ENCODE data around the gene KRTAP4-7.
A peak's percentile ranks its signal among the peaks of the same experiment; 100 is the strongest.
"Not testable (repeated sequence)": the region's sequence is repeated elsewhere in the genome, so short reads cannot be mapped to it uniquely, and the experiment has no call there.

KRTAP4-7 gene

DNA sequence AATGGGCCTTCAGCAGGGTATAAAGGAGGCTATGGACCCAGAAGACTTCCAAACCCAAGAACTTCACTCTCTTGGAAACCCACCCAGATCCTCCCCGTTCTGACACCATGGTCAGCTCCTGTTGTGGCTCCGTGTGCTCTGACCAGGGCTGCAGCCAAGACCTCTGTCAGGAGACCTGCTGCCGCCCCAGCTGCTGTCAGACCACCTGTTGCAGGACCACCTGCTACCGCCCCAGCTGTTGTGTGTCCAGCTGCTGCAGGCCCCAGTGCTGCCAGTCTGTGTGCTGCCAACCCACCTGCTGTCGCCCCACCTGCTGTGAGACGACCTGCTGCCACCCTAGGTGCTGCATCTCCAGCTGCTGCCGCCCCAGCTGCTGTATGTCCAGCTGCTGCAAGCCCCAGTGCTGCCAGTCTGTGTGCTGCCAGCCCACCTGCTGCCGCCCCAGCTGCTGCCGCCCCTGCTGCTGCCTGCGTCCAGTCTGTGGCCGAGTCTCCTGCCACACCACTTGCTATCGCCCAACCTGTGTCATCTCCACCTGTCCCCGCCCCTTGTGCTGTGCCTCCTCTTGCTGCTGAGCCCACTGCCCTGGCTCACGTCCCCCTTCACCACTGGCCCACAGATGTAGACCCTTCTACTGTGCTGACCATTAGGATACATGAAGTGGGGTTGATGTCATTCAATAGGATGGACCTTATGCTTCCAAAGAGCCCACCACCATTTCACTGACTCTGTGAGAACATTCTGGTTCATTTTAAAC is at the start of gene KRTAP4-7:
TSS of gene KRTAP4-7 (plus strand) at position 51 of the 757 bp plus-strand sequence. CDS start at position 108, 57 bp downstream.
- not testable (repeated sequence) for DNase-seq (ENCODE audit: low read depth)

DNA sequence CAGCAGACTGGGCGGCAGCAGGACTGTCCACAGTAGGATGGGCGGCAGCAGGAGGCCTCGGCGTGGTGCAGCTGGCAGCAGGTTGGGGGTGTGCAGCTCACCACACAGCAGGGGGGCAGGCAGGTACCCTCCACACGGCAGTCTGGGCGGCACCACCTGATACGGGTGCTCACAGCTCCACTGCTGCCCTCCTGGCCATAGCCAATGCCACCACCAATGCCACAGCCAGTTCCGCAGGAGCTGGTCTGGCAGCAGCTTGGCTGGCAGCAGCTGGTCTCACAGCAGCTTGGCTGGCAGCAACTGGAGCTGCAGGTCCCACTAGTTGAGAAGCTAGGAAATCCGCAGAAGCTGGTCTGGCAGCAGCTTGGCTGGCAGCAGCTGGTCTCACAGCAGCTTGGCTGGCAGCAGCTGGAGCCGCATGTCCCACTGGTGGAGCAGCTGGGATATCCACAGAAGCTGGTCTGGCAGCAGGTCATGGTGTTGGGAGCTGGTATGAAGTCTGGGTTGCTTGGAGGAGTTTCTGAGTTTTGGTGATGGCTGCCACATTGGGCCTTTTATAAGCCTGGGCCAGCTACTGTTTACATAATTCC is 49.5 kb upstream of the KRTAP4-7 start, which contains the start of gene KRTAP1-3:
TSS of gene KRTAP1-3 (minus strand) at position 529 of the 590 bp plus-strand sequence. CDS start at position 476, 53 bp downstream.
- DNase-seq (ENCODE audit: low read depth), result not testable (repeated sequence)

DNA sequence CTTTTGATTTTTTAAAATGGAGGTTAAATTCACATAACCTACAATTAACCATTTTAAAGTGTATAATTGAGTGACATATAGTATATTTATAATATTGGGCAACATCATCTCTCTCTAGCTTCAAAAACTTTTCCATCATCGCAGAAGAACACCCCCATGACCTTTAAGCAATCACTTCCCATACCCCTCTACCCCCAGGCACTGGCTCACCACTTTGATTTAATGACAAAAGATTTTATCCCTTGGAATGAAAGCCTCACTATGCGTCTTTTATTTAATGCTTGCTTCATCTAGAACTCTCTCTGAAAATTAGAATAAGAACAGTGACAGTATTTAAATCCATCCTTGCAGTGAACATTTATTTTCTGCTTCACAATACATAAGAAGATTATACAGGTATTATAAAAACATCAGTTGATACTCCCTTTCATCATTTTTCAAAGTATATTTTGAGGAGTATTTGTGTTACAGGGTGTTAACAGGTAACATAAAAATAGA is 46.0 kb upstream of the KRTAP4-7 start:
- DNase-seq (ENCODE audit: low read depth), result no peak

DNA sequence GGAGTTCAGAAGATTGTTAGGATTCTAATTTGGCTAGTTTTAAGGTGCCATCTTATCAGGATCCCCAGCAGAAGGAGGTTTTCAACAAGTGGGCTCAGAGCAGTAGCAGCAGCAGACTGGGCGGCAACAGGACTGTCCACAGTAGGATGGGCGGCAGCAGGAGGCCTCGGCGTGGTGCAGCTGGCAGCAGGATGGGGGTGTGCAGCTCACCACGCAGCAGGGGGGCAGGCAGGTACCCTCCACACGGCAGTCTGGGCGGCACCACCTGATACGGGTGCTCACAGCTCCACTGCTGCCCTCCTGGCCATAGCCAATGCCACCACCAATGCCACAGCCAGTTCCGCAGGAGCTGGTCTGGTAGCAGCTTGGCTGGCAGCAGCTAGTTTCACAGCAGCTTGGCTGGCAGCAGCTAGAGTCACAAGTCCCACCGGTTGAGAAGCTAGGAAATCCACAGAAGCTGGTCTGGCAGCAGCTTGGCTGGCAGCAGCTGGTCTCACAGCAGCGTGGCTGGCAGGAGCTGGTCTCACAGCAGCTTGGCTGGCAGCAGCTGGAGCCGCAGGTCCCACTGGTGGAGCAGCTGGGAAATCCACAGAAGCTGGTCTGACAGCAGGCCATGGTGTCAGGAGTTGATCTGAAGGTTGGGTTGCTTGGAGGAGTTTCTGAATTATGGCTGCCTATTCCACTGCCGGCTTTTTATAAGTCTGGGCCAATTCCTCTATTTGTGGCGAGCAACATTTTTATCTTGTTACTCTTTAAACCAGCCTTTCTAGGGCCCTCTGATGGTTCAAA is 43.0 kb upstream of the KRTAP4-7 start, which contains the start of gene KRTAP1-1:
TSS of gene KRTAP1-1 (minus strand) at position 668 of the 789 bp plus-strand sequence. CDS start at position 615, 53 bp downstream.
- not testable (repeated sequence) for DNase-seq (ENCODE audit: low read depth)

DNA sequence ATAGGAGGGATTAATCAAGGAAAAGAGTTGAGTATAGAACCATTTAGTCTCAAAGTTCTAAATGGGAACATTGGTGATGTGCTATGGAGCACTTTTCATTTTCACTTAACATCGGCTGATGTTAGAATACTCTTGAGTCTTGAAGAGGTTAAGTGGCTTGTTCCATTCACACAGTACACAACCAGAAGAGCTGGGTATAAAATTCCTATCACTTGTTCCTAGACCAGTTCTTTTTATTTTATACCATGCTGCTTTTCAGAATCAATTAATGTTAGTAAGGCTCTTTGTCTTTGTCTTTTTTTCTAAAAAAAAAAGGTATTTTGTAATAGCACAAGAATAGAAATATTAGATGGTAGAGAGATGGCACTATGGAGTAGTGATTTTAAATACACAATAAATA is 41.0 kb upstream of the KRTAP4-7 start:
- no peak for DNase-seq (ENCODE audit: low read depth)

DNA sequence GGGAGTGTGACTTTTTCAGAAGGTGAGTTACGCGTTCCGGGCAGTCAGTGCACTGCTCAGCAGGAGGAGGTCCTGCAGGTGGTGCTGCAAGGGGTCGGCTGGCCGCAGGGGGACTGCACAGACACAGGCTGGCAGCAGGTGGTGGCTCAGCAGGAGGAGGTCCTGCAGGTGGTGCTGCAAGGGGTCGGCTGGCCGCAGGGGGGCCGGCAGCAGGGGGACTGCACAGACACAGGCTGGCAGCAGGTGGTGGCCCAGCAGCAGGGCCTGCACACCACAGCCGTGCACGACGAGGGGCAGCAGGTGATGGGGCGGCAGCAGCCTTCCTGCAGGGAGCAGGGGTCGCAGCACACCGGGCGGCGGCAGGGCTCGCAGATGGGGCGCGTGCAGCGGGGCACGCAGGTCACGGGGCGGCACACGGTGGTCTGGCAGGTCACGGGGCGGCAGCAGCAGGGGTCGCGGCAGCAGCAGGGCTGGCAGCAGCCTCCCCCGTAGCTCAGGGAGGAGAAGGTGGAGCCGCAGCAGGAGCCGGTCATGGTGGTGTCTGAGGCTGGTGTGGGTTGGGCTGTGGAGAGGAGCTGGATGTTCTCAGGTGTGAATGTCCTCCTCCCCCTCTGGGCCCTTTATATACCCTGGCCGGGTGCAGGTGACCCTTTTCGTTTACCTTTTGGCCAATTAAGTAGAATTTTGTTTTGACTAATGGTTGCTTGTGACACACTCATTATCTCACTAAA is 37.0 kb upstream of the KRTAP4-7 start, which contains the start of gene KRTAP2-1:
TSS of gene KRTAP2-1 (minus strand) at position 582 of the 731 bp plus-strand sequence. CDS start at position 533, 49 bp downstream.
- DNase-seq (ENCODE audit: low read depth), result not testable (repeated sequence)

DNA sequence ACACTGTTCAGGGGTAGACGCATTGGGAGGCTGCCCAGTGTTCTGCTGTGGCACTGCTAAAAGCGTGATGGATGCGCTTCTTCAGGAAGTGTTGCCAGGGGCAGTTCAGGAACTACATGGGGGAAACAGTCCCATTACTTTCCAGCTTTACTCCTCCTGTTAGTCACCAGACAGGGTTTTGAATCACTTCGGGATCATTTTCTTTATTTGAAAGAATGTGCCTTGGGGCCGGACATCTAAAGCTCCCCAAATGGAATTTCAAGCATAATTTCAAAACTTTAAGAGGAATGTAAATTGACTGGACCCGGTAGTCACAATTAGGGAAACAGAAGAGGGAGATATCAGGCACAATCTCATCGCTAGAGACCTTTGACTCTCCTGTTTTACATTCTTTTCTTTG is 35.5 kb upstream of the KRTAP4-7 start:
- DNase-seq (ENCODE audit: low read depth), result peak; percentile 61

DNA sequence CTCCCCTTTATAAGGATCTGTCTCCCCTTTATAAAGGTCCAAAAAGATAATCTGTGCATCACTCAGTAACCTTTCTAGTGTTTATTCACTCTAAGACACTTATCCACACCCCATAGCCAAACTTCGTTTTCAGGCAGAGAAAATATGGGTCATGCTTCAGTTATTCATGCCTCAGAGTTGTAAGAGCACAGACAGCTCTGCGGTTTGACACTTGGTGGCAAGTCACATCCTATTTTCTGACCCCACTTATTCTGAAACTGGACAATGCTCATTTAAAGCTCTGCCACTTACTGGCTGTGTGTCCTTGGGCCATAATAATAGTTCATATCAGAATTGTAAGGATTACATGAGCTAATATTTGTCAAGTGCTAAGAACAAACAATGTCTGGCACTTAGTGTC is 34.8 kb upstream of the KRTAP4-7 start:
- DNase-seq (ENCODE audit: low read depth), result peak; percentile 71

DNA sequence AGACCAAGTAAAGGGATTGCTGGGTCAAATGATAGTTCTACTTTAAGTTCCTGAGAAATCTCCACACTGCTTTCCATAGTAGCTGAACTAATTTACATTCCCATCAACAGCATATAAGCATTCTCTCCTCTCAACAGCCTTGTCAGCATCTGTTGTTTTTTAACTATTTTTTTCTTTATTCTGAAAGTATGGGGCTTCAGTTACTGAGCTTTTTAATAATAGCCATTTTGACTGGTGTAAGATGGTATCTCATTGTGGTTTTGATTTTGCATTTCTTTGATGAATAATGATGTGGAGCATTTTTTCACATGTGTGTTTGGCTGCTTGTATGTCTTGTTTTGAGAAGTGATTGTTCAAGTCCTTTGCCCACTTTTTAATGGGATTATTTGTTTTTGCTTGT is 31.4 kb upstream of the KRTAP4-7 start:
- no peak for DNase-seq (ENCODE audit: low read depth)

DNA sequence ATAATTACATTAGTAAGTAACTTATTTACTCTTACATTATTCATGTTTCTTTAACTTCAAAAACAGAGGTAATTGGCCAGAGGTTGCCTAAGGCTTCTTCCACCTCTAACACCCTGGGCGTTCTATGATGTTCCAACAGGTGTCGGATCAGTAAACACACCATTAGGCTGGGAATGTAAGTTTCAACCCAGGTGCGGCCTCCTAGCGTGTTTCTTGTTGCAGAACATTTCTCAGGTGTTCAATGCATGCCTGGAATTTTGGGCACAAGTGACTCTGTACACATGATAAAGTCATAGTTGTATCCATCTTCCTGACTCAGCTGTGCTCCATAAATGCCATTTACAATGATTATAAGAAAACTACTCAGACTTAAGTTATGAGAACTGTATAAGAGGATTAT is 29.9 kb upstream of the KRTAP4-7 start:
- DNase-seq (ENCODE audit: low read depth), result no peak

DNA sequence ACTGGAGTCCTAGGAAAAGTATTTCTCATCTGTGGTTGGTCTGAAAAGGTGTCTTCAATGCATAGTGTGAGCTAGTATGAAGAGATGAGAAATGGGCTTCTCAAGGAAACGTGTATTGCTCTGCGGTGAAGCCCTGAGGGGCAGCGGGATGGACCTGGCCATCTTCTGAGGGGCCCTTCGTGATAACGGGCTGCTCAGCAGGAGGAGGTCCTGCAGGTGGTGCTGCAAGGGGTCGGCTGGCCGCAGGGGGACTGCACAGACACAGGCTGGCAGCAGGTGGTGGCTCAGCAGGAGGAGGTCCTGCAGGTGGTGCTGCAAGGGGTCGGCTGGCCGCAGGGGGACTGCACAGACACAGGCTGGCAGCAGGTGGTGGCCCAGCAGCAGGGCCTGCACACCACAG is 29.4 kb upstream of the KRTAP4-7 start:
- not testable (repeated sequence) for DNase-seq (ENCODE audit: low read depth)

DNA sequence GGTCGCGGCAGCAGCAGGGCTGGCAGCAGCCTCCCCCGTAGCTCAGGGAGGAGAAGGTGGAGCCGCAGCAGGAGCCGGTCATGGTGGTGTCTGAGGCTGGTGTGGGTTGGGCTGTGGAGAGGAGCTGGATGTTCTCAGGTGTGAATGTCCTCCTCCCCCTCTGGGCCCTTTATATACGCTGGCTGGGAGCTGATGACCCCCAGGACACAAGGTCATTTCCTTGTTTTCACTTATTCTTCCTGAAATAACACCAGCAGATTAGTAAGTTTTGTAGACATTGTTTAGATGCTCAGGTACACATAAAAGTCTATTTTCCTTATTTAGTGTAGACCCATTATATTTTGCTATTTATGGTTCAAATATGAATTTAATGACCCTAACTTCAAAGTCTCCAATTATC is 28.8 kb upstream of the KRTAP4-7 start, which contains the start of gene KRTAP2-2:
TSS of gene KRTAP2-2 (minus strand) at position 101 of the 400 bp plus-strand sequence. CDS start at position 82, 19 bp downstream.
- not testable (repeated sequence) for DNase-seq (ENCODE audit: low read depth)

DNA sequence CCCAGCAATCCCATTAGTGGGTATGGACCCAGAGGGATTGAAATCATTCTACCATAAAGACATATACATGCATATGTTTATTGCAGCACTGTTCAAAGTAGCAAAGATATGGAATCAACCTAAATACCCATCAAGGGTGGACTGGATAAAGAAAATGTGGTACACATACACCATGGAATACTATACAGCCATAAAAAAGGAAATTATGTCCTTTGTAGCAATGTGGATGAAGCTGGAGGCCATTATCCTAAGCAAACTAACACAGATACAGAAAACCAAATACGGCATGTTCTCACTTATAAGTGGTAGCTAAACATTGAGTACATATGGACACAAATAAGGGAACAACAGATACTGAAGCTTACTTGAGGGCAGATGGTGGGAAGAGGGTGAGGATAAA is 26.4 kb upstream of the KRTAP4-7 start:
- no peak for DNase-seq (ENCODE audit: low read depth)

DNA sequence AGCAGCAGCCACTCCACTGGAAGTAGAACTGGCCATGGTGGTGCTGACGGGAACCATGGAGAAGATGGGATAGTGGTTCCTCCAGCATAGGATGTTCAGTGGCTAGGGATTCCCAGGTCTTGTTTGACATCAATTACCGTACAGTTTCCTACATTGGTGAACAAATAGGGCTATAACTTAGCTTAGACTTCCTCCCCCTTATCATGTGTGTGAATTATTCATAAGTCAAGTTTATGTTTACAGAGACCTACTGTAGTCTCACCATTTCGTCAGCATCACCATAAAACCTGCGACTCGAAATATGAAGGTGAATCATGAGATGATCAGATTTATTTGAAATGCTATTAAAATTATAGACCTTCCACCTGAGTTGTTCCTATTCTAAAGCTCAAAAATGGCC is 25.2 kb upstream of the KRTAP4-7 start:
- DNase-seq (ENCODE audit: low read depth), result no peak

DNA sequence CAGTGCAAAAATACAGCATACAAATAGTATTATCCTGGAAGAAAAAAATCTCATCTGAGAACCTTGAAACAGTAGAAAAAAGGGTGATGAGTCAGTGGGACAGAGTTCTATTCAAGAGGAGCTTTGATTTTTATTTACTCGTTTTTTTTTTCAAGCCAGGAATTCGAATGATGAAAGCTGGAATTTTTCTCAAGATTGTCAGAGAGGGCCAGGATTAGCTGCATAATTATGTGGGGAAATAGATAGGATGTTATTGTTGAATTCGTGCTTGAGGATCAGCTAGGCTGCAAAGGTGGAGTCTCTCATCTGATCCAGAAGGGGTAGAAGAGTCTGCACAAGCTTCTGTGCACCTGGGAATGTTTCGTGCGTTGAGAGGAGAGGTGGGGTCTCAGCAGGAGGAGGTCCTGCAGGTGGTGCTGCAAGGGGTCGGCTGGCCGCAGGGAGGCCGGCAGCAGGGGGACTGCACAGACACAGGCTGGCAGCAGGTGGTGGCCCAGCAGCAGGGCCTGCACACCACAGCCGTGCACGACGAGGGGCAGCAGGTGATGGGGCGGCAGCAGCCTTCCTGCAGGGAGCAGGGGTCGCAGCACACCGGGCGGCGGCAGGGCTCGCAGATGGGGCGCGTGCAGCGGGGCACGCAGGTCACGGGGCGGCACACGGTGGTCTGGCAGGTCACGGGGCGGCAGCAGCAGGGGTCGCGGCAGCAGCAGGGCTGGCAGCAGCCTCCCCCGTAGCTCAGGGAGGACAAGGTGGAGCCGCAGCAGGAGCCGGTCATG is 24.5 kb upstream of the KRTAP4-7 start:
- DNase-seq (ENCODE audit: low read depth), result peak; percentile 86

DNA sequence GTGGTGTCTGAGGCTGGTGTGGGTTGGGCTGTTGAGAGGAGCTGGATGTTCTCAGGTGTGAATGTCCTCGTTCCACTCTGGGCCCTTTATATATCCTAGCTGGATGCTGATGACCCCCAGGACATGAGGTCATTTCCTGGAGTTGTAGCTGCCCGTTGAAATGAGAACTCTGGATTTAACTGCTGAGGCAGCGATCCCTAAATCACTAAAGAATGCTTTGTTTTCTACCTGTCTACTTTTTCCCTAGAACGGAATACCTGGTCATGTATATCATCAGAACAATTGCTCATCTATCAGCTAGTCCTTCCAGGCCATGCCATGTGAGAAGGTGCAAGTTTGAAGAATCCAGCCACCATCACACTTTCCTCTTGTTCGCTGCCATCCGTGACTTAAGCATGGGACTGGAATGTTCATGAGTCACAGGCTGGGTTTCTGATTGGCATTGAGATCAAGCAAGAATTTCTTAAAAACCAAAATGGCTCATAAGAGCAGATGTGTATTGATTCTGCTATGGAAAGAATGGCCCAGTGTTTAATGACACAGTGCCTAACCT is 23.8 kb upstream of the KRTAP4-7 start, which contains the start of gene KRTAP2-3:
TSS of gene KRTAP2-3 (minus strand) at position 63 of the 553 bp plus-strand sequence. CDS start 64 bp downstream, outside the sequence.
- peak; percentile 94 for DNase-seq (ENCODE audit: low read depth)

DNA sequence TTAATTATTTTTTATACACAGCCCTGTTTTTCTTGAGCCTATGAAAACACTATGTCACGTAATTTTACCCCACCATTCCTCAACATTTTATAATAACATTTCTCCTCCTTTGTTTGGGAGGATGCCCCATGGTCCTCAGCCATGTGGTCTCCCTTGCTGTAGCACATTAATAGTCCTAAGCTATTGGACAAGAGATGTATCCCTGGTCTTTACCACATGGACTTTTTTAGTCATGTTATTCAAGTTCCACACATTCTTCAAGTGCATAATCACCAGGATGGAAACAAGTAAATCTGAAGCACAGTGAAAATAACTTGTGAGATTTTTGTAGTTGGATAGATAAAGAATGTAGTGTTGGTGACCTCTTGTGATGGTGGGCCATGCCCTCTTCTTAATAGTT is 22.0 kb upstream of the KRTAP4-7 start:
- peak; percentile 90 for DNase-seq (ENCODE audit: low read depth)

DNA sequence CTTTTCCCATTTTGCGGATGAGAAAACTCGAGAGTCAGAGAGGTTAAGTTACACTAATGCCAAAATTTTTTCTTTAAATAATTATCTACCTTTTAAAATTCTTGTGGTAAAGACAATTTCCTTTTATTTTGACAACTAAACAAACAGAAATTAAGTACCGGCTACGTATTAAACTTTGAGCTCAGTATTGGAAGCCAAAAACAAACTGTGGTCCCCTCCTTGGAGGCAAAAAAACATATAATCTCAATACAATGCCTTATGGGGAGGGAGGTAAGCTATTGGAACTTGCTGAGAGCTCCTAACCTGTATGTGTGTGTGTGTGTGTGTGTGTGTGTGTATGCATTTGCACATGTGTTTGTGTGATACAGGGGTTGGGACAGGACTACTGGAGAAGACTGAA is 20.5 kb upstream of the KRTAP4-7 start:
- DNase-seq (ENCODE audit: low read depth), result no peak

DNA sequence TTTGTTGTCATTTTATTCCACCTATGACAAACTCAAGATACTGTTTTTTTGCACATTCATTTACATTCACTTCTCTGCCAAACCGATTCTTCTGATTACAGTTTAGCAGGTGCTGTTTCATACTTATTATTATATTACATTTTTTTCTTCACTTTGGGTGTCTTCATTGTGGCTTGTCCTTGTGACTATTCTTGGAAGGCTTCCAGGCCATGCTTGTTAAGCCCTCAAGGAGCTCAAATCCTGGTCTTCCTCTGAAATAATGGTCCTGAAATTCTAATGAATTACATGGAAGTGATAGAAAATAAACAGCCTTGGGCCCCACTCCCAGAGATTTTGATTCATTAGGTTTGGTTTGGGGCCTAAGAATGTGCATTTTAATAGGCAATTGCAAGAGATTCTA is 19.6 kb upstream of the KRTAP4-7 start:
- no peak for DNase-seq (ENCODE audit: low read depth)

All from HS-5 (cell line).